ENCODE data around the gene MRPL40. TPM values are rescaled to one million over a fixed set of nuclear protein-coding genes. Genes with fewer than 3 reads are reported as not detected.

The MRPL40 gene
- total and polyA plus RNA-seq, 10 of the 15 experiments (the other 5 are each of a cell fraction or from before 2014, with no cell fraction given) = 41.2 to 207 (median 69.1) TPM

DNA sequence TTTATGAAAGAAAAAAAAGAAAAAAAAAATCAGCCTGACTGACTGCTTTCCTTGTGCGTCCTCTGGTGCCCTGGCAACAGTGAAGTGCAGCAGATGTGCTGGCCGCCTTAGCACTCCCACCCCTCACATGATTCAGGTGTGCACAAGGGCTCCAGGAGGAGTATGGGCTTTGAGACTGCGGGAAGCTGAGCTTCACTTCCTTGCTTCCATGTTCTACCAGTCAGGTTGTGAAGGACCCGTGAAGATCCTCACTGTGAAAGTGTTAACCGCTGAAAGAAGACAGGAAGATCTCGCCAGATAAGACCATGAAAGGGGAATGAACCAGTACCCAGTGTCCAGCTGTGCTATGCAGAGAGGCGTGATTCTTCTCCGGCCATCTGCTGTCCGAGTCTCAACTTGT lies 49.1 kb upstream of the MRPL40 start:
- TF ChIP-seq RAD21 (IDR thresholded peaks at IDR 0.05; ENCODE audit: insufficient read depth, low read depth, low read length) (no peak), CBX3 (IDR thresholded peaks at IDR 0.05; ENCODE audit: borderline replicate concordance, low read depth) (no peak), SIX5 (IDR thresholded peaks at IDR 0.05; ENCODE audit: low read depth, low read length, severe bottlenecking) (no peak), ZNF24 (IDR thresholded peaks at IDR 0.05) (no peak), PAX8 (IDR thresholded peaks at IDR 0.05) (no peak), POLR2AphosphoS2 (IDR thresholded peaks at IDR 0.05; ENCODE audit: low read depth, low read length) (no peak), RB1 (IDR thresholded peaks at IDR 0.05; ENCODE audit: borderline replicate concordance) (no peak), ZZZ3 (IDR thresholded peaks at IDR 0.05; ENCODE audit: control insufficient read depth, insufficient read length, low read depth) (no peak), BMI1 (IDR thresholded peaks at IDR 0.05; ENCODE audit: borderline replicate concordance) (no peak)
- TF ChIP-seq, protein P1, sequence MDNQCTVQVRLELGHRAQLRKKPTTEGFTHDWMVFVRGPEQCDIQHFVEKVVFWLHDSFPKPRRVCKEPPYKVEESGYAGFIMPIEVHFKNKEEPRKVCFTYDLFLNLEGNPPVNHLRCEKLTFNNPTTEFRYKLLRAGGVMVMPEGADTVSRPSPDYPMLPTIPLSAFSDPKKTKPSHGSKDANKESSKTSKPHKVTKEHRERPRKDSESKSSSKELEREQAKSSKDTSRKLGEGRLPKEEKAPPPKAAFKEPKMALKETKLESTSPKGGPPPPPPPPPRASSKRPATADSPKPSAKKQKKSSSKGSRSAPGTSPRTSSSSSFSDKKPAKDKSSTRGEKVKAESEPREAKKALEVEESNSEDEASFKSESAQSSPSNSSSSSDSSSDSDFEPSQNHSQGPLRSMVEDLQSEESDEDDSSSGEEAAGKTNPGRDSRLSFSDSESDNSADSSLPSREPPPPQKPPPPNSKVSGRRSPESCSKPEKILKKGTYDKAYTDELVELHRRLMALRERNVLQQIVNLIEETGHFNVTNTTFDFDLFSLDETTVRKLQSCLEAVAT (IDR thresholded peaks at IDR 0.05) = no peak
- TF ChIP-seq, protein P2, sequence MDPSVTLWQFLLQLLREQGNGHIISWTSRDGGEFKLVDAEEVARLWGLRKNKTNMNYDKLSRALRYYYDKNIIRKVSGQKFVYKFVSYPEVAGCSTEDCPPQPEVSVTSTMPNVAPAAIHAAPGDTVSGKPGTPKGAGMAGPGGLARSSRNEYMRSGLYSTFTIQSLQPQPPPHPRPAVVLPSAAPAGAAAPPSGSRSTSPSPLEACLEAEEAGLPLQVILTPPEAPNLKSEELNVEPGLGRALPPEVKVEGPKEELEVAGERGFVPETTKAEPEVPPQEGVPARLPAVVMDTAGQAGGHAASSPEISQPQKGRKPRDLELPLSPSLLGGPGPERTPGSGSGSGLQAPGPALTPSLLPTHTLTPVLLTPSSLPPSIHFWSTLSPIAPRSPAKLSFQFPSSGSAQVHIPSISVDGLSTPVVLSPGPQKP (IDR thresholded peaks at IDR 0.05; ENCODE audit: low read depth, low read length) = no peak
- TF ChIP-seq, protein P3, sequence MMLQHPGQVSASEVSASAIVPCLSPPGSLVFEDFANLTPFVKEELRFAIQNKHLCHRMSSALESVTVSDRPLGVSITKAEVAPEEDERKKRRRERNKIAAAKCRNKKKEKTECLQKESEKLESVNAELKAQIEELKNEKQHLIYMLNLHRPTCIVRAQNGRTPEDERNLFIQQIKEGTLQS (IDR thresholded peaks at IDR 0.05; ENCODE audit: borderline replicate concordance, extremely low read depth, low read depth, low read length) = no peak
- Histone ChIP-seq H3K9me3 (replicated peaks; ENCODE audit: control insufficient read depth, insufficient read depth, low read length) (no peaks in the 10 kb centered on the region), H3K4me2 (ENCODE audit: control insufficient read depth, insufficient read depth) (no peak overlapping the region), H3K79me2 (ENCODE audit: control insufficient read depth, insufficient read depth, low read length) (no peaks in the 10 kb centered on the region), H3K36me3 (ENCODE audit: control insufficient read depth in 2 of 2, insufficient read depth in 2 of 2, low read length in 1 of 2) (peaks cover 20 to 34% of the 10 kb centered on the region in 2 experiments), H2AFZ (ENCODE audit: control insufficient read depth, low read depth, low read length) (no peak overlapping the region), H3K9ac (ENCODE audit: control insufficient read depth, insufficient read depth, low read length) (no peak overlapping the region), H3K4me1 (ENCODE audit: control insufficient read depth, insufficient read depth, low read length) (no peaks in the 10 kb centered on the region), H4K20me1 (ENCODE audit: control insufficient read depth, insufficient read depth) (no peaks in the 10 kb centered on the region; the same call in 1 of the 2 replicates), H3K27me3 (replicated peaks in 1 of 2; ENCODE audit: control insufficient read depth in 2 of 2, insufficient read depth in 2 of 2, low read length in 1 of 2) (no peaks in the 10 kb centered on the region), H3K4me3 (no peak overlapping the region), H3K27ac (ENCODE audit: control insufficient read depth, insufficient read depth) (no peak overlapping the region)
- ATAC-seq (no peak), FAIRE-seq (no peak), DNase-seq (ENCODE audit: low read depth, low spot score) (no peak)
- 92% methylated on average over 9 of the region's 9 CpGs for WGBS (ENCODE audit: insufficient coverage, insufficient replicate concordance, low lambda C conversion rate, missing lambda C conversion rate)
- intact Hi-C loops (cut with micrococcal nuclease; ENCODE audit: unreplicated experiment) = no loop called here
- ChIA-PET RAD21 (ENCODE audit: unreplicated experiment) (no interaction called here), CTCF (no interaction called here), POLR2A (no interaction called here), SMC1A (ENCODE audit: uncharacterized antibody, unreplicated experiment) (no interaction called here)
- no TSS peak for BruUV-seq (replicated peaks)
- in situ Hi-C loops (cut with MboI) = no loop called here
